ENCODE measurements around the gene AGAP5. TPM values are rescaled to one million over a fixed set of nuclear protein-coding genes. Genes with fewer than 3 reads are reported as not detected.

The AGAP5 gene
- total and polyA plus RNA-seq, 9 of the 15 experiments (the other 6 are each of a cell fraction or from before 2014, with no cell fraction given) = 0.32 to 7.5 (median 5.3) TPM

DNA sequence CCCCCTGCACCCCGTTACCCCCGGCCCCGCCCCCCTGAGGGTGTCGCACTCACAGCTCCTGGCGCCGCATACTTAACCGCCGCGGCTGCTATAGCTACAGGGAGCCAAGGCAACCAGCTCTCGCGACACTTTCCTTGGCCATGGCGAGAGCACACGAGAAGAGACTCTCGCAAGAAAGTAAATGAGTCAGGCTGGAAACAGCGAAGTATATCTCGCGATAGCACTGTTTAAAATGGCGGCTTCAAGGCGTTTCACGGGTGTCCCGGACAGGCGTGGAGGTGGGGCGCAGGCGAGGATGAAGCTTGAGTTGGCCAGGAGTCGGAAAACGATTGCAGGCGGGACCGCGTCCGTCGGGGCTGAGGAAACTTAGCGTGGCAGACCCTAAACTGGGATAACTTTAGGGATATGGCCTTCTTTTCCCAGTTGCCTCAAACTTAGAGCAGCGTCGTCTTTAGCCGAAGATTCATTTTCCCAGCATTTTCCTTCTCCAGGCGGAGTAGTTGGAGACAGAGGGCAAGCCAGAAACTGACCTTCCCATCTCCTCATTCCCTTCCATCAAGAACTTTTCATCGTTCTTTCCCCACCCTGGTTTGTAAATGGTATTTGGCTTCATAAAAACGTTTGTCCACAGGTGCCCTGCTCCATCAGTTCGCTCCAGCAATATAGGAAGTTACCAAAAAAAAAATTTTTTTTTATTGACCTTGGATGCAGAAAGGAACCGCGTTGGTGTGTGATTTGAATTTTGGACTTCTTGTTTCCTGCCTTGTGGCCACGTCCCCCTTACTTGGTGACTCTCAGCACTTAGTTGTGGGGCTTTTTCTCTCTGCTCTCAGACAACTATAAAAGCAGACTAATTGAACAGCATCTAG, 71.8 kb downstream of the AGAP5 start (continued):
- no peak for TF ChIP-seq WHSC1 (IDR thresholded peaks at IDR 0.05; ENCODE audit: low read length)
- no peak for TF ChIP-seq SMC3 (conservative IDR thresholded peaks at IDR 0.05; ENCODE audit: insufficient read depth, low read depth, low read length)
- TF ChIP-seq AFF1 (IDR thresholded peaks at IDR 0.05; ENCODE audit: low read depth in 1 of 2, partially characterized antibody in 2 of 2) = peak in 1 of 2 experiments; percentile 72
- no peak for TF ChIP-seq CREB5 (CRISPR knock-in tag; IDR thresholded peaks at IDR 0.05)
- TF ChIP-seq, protein P1, sequence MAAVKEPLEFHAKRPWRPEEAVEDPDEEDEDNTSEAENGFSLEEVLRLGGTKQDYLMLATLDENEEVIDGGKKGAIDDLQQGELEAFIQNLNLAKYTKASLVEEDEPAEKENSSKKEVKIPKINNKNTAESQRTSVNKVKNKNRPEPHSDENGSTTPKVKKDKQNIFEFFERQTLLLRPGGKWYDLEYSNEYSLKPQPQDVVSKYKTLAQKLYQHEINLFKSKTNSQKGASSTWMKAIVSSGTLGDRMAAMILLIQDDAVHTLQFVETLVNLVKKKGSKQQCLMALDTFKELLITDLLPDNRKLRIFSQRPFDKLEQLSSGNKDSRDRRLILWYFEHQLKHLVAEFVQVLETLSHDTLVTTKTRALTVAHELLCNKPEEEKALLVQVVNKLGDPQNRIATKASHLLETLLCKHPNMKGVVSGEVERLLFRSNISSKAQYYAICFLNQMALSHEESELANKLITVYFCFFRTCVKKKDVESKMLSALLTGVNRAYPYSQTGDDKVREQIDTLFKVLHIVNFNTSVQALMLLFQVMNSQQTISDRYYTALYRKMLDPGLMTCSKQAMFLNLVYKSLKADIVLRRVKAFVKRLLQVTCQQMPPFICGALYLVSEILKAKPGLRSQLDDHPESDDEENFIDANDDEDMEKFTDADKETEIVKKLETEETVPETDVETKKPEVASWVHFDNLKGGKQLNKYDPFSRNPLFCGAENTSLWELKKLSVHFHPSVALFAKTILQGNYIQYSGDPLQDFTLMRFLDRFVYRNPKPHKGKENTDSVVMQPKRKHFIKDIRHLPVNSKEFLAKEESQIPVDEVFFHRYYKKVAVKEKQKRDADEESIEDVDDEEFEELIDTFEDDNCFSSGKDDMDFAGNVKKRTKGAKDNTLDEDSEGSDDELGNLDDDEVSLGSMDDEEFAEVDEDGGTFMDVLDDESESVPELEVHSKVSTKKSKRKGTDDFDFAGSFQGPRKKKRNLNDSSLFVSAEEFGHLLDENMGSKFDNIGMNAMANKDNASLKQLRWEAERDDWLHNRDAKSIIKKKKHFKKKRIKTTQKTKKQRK (IDR thresholded peaks at IDR 0.05; ENCODE audit: borderline replicate concordance, low read depth, low read length) = no peak
- no peak for TF ChIP-seq ESRRB (CRISPR knock-in tag; IDR thresholded peaks at IDR 0.05; ENCODE audit: borderline replicate concordance)
- no peak for TF ChIP-seq ZNF124 (CRISPR knock-in tag; IDR thresholded peaks at IDR 0.05)
- TF ChIP-seq SMARCA4 (IDR thresholded peaks at IDR 0.05) = peak; percentile 19; the same call in 1 of the 2 replicates
- TF ChIP-seq ILF3 (IDR thresholded peaks at IDR 0.05; ENCODE audit: borderline replicate concordance) = no peak
- TF ChIP-seq HSF4 (CRISPR knock-in tag; IDR thresholded peaks at IDR 0.05; ENCODE audit: borderline replicate concordance) = no peak
- no peak for TF ChIP-seq ZBTB5 (IDR thresholded peaks at IDR 0.05)
- no peak for TF ChIP-seq TCF15 (CRISPR knock-in tag; IDR thresholded peaks at IDR 0.05)
- TF ChIP-seq, protein P2, sequence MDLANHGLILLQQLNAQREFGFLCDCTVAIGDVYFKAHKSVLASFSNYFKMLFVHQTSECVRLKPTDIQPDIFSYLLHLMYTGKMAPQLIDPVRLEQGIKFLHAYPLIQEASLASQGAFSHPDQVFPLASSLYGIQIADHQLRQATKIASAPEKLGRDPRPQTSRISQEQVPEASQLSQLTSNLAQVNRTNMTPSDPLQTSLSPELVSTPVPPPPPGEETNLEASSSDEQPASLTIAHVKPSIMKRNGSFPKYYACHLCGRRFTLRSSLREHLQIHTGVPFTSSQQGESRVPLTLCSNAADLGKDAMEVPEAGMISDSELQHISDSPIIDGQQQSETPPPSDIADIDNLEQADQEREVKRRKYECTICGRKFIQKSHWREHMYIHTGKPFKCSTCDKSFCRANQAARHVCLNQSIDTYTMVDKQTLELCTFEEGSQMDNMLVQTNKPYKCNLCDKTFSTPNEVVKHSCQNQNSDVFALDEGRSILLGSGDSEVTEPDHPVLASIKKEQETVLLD (IDR thresholded peaks at IDR 0.05) = peak; percentile 94
